Skeletal muscle cell (primary cell): ENCODE data around the gene THEMIS2.
A peak's percentile ranks its signal among the peaks of the same experiment; 100 is the strongest.
"Not testable (repeated sequence)": the region's sequence is repeated elsewhere in the genome, so short reads cannot be mapped to it uniquely, and the experiment has no call there.

Experiments
- DNase-seq: peaks from one replicate; pipeline ENCODE4 v3.0.0-alpha.2; 2010; ENCODE audit warnings: low read depth
- H3K4me3 ChIP-seq: 2 replicates; pipeline ENCODE4 v1.5.1; 2011; ENCODE audit warnings: low read depth, mild to moderate bottlenecking, control low read depth, low read length, moderate library complexity

Gene THEMIS2

DNA sequence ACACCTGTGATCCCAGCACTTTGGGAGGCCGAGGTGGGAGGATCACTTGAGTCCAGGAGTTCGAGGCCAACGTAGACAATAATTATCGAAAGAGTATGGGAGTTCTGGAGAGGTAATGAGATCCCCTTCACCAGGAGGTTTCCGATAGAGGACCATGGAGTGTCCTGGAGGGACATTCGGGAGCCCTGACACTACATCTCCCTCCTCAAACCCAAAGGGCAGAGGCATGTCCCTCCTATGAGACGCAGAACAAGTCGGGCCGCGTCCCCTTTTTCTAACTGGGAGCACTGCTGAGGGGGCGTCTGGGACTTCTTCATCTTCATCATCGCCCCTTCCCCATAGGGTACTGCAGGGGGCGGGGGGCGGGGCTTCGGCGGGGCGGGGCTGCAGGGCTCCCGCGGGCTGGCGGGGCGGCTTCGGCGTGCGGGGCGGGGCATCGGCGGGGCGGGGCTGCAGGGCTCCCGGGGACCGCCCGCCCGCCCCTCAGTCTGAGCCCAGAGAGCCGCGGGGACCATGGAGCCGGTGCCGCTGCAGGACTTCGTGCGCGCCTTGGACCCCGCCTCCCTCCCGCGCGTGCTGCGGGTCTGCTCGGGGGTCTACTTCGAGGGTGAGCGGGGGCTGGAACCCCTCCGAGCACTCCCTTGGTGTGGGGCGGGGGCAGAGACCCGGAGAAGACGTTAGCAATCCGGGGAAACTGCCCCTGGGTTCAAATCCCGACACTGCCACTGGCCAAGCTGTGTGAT, at the start of gene THEMIS2:
Gene THEMIS2 (plus strand): TSS at position 486 of the 743 bp plus-strand sequence. CDS start 28 bp downstream, at position 514.
- peak within 1 kb of the TSS; percentile 78 for H3K4me3 ChIP-seq
- no peak for DNase-seq

- no peak for DNase-seq
- no peak overlapping the region for H3K4me3 ChIP-seq
These were observed 48.6 kb upstream of the THEMIS2 start for GRCh38 chr1:27823784-27824183.

DNA sequence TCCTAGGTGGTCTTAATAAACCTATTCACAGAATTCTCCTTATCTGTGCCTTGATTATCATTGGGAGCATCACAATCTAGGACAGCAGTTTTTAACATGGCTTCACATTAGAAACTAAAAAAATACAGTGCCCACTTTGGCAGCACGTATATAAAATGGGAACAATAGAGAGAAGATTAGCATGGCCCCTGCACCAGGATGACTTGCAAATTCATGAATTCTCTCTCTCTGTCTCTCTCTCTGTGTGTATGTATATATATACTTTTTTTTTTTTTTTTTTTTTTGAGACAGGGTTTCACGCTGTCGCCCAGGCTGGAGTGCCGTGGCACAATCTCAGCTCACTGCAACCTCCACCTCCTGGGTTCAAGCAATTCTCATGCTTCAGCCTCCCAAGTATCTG, 47.9 kb upstream of the THEMIS2 start:
- DNase-seq: no peak
- H3K4me3 ChIP-seq: no peak overlapping the region

GRCh38 chr1:27829339-27829960, 42.9 kb upstream of the THEMIS2 start:
- not testable (repeated sequence) for H3K4me3 ChIP-seq, DNase-seq

GRCh38 chr1:27830621-27831440, 41.5 kb upstream of the THEMIS2 start, which contains the start of gene PPP1R8:
Gene PPP1R8 (plus strand): TSS chr1:27830782. CDS start chr1:27830836, 54 bp downstream.
- peak; percentile 87 for DNase-seq
- peak within 1 kb of the TSS; percentile 91 for H3K4me3 ChIP-seq

GRCh38 chr1:27831568-27832410, 40.6 kb upstream of the THEMIS2 start:
- DNase-seq: no peak

GRCh38 chr1:27832762-27833161, 39.6 kb upstream of the THEMIS2 start:
- H3K4me3 ChIP-seq: no peak overlapping the region
- DNase-seq: peak; percentile 23

More at GRCh38 chr1:27831568-27832410, 40.6 kb upstream of the THEMIS2 start:
- peak overlapping the region; percentile 91 for H3K4me3 ChIP-seq

GRCh38 chr1:27833470-27833869, 38.9 kb upstream of the THEMIS2 start:
- no peak for DNase-seq

DNA sequence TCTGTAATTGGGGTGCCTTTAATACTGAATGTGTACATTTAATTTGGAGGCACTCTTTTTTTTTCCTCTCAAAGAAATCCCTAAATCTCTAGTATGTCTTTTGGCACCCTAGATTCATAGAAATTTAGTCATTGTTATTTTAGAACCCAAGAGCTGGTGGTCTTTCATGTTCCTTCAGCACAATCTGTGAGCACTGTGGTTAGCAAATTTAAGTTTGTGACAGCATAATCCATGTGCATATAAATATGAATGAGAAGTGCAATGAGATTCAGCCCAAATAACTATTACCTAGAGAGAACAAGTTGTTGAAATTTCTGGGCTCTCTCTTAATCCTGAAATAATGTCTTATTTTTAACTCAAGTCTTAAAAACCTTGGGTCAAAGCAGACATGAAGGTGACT, 37.3 kb upstream of the THEMIS2 start:
- no peak overlapping the region for H3K4me3 ChIP-seq
- DNase-seq: no peak

More at GRCh38 chr1:27833470-27833869, 38.9 kb upstream of the THEMIS2 start:
- H3K4me3 ChIP-seq: no peak overlapping the region

DNA sequence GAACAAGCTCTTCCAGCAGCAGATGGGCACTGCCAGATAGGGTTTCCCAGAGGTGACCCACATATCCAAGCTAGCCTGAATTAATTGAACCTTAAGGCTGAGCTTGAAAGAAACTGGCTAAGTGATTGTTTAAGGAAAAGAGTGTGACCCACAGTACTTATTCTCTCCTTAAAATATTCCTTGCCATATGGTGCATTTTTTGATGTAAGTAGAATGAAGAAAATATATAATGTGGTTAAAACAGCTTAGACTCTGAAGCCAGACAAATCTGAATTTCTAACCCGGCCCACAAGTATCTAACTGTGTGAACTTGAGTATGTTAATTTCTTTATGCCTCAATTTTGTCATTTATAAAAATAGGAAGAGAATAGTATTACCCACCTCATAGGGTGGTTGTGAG, 36.8 kb upstream of the THEMIS2 start:
- no peak overlapping the region for H3K4me3 ChIP-seq
- no peak for DNase-seq

DNA sequence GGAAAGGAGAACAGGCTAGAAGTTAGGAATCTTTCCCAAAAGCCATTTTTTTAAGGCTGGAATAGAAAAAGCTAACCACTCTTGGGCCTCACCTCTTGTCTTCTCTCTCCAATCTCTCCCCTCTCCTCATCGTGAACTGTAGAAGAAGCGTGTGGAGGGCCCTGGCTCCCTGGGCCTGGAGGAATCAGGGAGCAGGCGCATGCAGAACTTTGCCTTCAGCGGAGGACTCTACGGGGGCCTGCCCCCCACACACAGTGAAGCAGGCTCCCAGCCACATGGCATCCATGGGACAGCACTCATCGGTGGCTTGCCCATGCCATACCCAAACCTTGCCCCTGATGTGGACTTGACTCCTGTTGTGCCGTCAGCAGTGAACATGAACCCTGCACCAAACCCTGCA, 22.4 kb upstream of the THEMIS2 start:
- DNase-seq: no peak
- H3K4me3 ChIP-seq: no peak overlapping the region

- no peak for DNase-seq
- H3K4me3 ChIP-seq: no peak overlapping the region
These were observed 17.3 kb upstream of the THEMIS2 start for GRCh38 chr1:27855085-27855484.

DNA sequence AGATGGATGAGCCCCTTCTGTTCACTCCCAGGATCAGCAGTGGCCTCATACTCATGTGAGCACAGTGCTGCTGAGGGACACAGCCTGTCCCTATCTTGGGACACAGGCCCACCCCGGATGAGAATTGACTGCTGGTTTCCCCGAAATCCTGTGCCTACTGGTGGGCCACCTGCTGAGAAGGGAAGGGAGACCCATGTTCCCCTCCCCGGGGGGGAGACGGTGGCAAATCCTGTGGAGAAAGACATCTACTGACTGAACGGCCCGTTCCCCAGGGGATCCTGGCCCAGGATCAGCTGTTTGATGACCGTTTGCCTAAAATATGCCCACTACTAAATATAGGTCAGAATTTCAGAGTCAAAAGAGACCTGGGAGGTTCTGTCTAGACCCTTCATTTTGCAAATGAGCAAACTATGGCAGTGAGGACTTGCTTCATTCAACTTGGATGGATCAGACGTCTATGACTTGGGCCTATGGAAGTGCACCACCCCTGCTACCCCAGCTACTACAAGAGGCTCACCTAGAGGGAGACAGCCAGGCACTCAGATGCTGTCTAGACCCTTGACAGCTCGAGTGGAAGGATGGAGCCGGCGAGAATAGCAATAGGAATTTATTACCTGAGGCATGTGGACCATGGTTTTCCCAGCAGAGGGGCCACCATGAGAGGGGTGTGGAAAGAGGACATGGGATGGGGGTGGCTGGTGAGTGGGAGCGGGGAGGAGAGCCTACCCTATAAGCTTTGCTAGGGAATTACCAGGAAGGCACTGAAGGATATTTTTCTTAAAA, 15.6 kb upstream of the THEMIS2 start:
- DNase-seq: no peak
- H3K4me3 ChIP-seq: no peak overlapping the region

- DNase-seq: not testable (repeated sequence)
These were observed 14.8 kb upstream of the THEMIS2 start for GRCh38 chr1:27857552-27857951.

GRCh38 chr1:27858072-27858948, 14.0 kb upstream of the THEMIS2 start:
- peak overlapping the region; percentile 19 for H3K4me3 ChIP-seq
- peak; percentile 63 for DNase-seq

More at GRCh38 chr1:27857552-27857951, 14.8 kb upstream of the THEMIS2 start:
- not testable (repeated sequence) for H3K4me3 ChIP-seq

DNA sequence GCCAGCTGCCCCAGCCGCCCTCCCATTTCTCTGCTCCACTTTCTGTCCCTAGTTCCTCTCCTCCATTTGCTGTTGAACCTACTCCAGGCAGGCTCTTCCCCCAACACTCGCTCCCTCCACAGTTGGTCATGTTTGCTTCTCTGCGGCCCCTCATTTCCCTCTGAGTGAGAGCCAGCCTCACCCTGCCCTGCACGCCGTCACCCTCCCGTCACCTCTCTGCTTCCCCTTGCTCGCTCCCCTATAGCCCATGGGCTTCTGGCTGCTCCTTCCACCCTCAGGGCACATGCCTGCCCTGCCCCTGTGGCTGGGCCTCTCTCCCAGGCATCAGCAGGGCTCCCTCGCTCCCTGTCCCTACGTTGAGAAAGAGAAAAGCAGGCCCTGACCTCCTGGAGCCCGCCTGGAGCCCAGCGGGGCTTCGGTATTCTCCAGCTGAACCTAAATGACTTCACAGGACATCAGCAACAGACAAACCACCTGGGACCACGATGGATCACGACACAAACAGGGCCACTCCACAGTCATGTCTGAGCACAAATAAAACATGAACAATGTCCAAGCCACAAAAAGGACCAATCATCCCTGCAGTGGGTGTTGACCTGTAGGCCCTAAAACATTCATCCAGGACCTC, 13.3 kb upstream of the THEMIS2 start:
- no peak overlapping the region for H3K4me3 ChIP-seq
- DNase-seq: no peak

- no peak overlapping the region for H3K4me3 ChIP-seq
- DNase-seq: no peak
These were observed 10.9 kb upstream of the THEMIS2 start for GRCh38 chr1:27861436-27861835.
